H9 (cell line): ENCODE data around the gene CCDC149. TPM values are rescaled to one million over a fixed set of nuclear protein-coding genes. Genes with fewer than 3 reads are reported as not detected.
A peak's percentile ranks its signal among the peaks of the same experiment; 100 is the strongest.

Source experiments
- DNase-seq: peaks from one replicate; pipeline ENCODE4 v3.0.0-alpha.2; 2017
- H2AFZ ChIP-seq: one replicate; pipeline ENCODE4 v1.6.1; 2013; ENCODE audit warnings: mild to moderate bottlenecking, low read length, control low read depth, moderate library complexity
- H2AK5ac ChIP-seq: 2 replicates; pipeline ENCODE4 v1.6.1; 2013; ENCODE audit warnings: low read length, control low read depth, mixed read lengths; ENCODE audit not compliant: insufficient read length
- H2BK120ac ChIP-seq: one replicate; pipeline ENCODE4 v1.6.1; 2013; ENCODE audit warnings: low read depth, mild to moderate bottlenecking, low read length, control low read depth, inconsistent platforms; ENCODE audit not compliant: poor library complexity, severe bottlenecking
- H2BK12ac ChIP-seq: 2 replicates; pipeline ENCODE4 v1.6.1; 2013; ENCODE audit warnings: low read length, control low read depth, mixed read lengths, low read depth; ENCODE audit not compliant: insufficient read length
- H2BK15ac ChIP-seq: 2 replicates; pipeline ENCODE4 v1.6.1; 2013; ENCODE audit warnings: low read depth, low read length, control low read depth
- H2BK20ac ChIP-seq: one replicate; pipeline ENCODE4 v1.6.1; 2013; ENCODE audit warnings: low read depth, mild to moderate bottlenecking, low read length, control low read depth, inconsistent platforms; ENCODE audit not compliant: poor library complexity, severe bottlenecking
- H2BK5ac ChIP-seq: 2 replicates; pipeline ENCODE4 v1.6.1; 2013; ENCODE audit warnings: low read length, control low read depth, mixed read lengths; ENCODE audit not compliant: insufficient read length
- H3K14ac ChIP-seq: 2 replicates; pipeline ENCODE4 v1.6.1; 2013; ENCODE audit warnings: low read length, control low read depth; ENCODE audit not compliant: insufficient read depth
- H3K18ac ChIP-seq: 2 replicates; pipeline ENCODE4 v1.6.1; 2013; ENCODE audit warnings: low read depth, mild to moderate bottlenecking, mixed read lengths, low read length, control low read depth; ENCODE audit not compliant: insufficient read length
- H3K23ac ChIP-seq: 2 replicates; pipeline ENCODE4 v1.6.1; 2013; ENCODE audit warnings: low read length, control low read depth, mixed read lengths, low read depth; ENCODE audit not compliant: insufficient read length
- H3K23me2 ChIP-seq: 2 replicates; pipeline ENCODE4 v1.6.1; 2013; ENCODE audit warnings: low read depth, mild to moderate bottlenecking, mixed read lengths, low read length, control low read depth; ENCODE audit not compliant: insufficient read length, poor library complexity, severe bottlenecking
- H3K27ac ChIP-seq: 2 replicates; pipeline ENCODE4 v1.5.1; 2013; ENCODE audit warnings: low read length, control low read depth, mixed read lengths, low read depth; ENCODE audit not compliant: insufficient read length
- H3K27me3 ChIP-seq: 2 replicates; pipeline ENCODE4 v1.6.1; 2013; ENCODE audit warnings: low read length, control low read depth, inconsistent platforms; ENCODE audit not compliant: insufficient read depth
- H3K4ac ChIP-seq: 2 replicates; pipeline ENCODE4 v1.6.1; 2013; ENCODE audit warnings: low read depth, mild to moderate bottlenecking, control low read depth, inconsistent platforms, low read length, moderate library complexity
- H3K4me1 ChIP-seq: 2 replicates; pipeline ENCODE4 v1.6.1; 2013; ENCODE audit warnings: low read length, control low read depth, inconsistent platforms; ENCODE audit not compliant: insufficient read depth
- H3K4me2 ChIP-seq: 2 replicates; pipeline ENCODE4 v1.6.1; 2013; ENCODE audit warnings: low read length, control low read depth, mixed read lengths; ENCODE audit not compliant: insufficient read length, insufficient read depth
- H3K56ac ChIP-seq: 2 replicates; pipeline ENCODE4 v1.6.1; 2013; ENCODE audit warnings: low read depth, mild to moderate bottlenecking, mixed read lengths, low read length, control low read depth; ENCODE audit not compliant: insufficient read length
- H3K79me1 ChIP-seq: 2 replicates; pipeline ENCODE4 v1.6.1; 2013; ENCODE audit warnings: low read depth, mild to moderate bottlenecking, moderate library complexity, low read length, control low read depth, inconsistent platforms; ENCODE audit not compliant: insufficient read depth, poor library complexity, severe bottlenecking
- H3K79me2 ChIP-seq: 2 replicates; pipeline ENCODE4 v1.6.1; 2013; ENCODE audit warnings: low read length, control low read depth, inconsistent platforms; ENCODE audit not compliant: insufficient read depth
- H3K9ac ChIP-seq: 2 replicates; pipeline ENCODE4 v1.6.1; 2013; ENCODE audit warnings: low read length, control low read depth, mixed read lengths; ENCODE audit not compliant: insufficient read length; ENCODE audit errors: extremely low read depth
- H3K9me3 ChIP-seq: one replicate; pipeline ENCODE4 v1.6.1; 2013; ENCODE audit warnings: low read depth, low read length, inconsistent platforms; ENCODE audit not compliant: control insufficient read depth
- H3T11ph ChIP-seq: one replicate; pipeline ENCODE4 v1.6.1; 2013; ENCODE audit warnings: mild to moderate bottlenecking, low read length, control low read depth, inconsistent platforms
- H4K20me1 ChIP-seq: one replicate; pipeline ENCODE4 v1.6.1; 2013; ENCODE audit not compliant: control insufficient read depth, insufficient read length, insufficient read depth
- H4K5ac ChIP-seq: 2 replicates; pipeline ENCODE4 v1.6.1; 2013; ENCODE audit warnings: low read depth, mild to moderate bottlenecking, mixed read lengths, low read length, control low read depth; ENCODE audit not compliant: insufficient read length
- H4K8ac ChIP-seq: replicated peaks from 2 replicates; pipeline ENCODE4 v1.6.1; 2013; ENCODE audit warnings: low read length, control low read depth, mixed read lengths, low read depth; ENCODE audit not compliant: insufficient read length
- H4K91ac ChIP-seq: 2 replicates; pipeline ENCODE4 v1.6.1; 2013; ENCODE audit warnings: low read depth, mild to moderate bottlenecking, moderate library complexity, mixed read lengths, low read length, control low read depth; ENCODE audit not compliant: insufficient read length
- H3K27ac Mint-ChIP-seq, 3 experiments: 2 replicates in 2 of 3; 3 replicates in 1 of 3; pipeline ENCODE4 v1.8.0; 2020 to 2021; ENCODE audit warnings: mixed read lengths in 3 of 3, mild to moderate bottlenecking in 1 of 3, moderate library complexity in 1 of 3
- H3K27me3 Mint-ChIP-seq: 2 replicates; pipeline ENCODE4 v1.8.0; 2021; ENCODE audit warnings: low read depth, mild to moderate bottlenecking, moderate library complexity, mixed read lengths
- H3K36me3 Mint-ChIP-seq, 3 experiments: 2 replicates in 2 of 3; 3 replicates in 1 of 3; pipeline ENCODE4 v1.8.0; 2020 to 2021; ENCODE audit warnings: low read depth in 3 of 3, mixed read lengths in 3 of 3; ENCODE audit not compliant: insufficient read depth in 1 of 3
- H3K4me1 Mint-ChIP-seq, 2 experiments: 2 replicates each; pipeline ENCODE4 v1.8.0; 2020; ENCODE audit warnings: mixed read lengths in 2 of 2
- H3K4me3 Mint-ChIP-seq, 2 experiments: 2 replicates in 1 of 2; 3 replicates in 1 of 2; pipeline ENCODE4 v1.8.0; 2020 to 2021; ENCODE audit warnings: mild to moderate bottlenecking in 2 of 2, mixed read lengths in 2 of 2, moderate library complexity in 1 of 2
- H3K9me3 Mint-ChIP-seq, 2 experiments: 2 replicates in 1 of 2; 3 replicates in 1 of 2; pipeline ENCODE4 v1.8.0; 2020; ENCODE audit warnings: mild to moderate bottlenecking in 2 of 2, mixed read lengths in 2 of 2, moderate library complexity in 1 of 2
- WGBS: extraction: QIAGEN DNeasy Blood & Tissue Kit; methylation state at CpG from one replicate; pipeline ENCODE4 v1.1.7; 2013; ENCODE audit warnings: missing lambda C conversion rate, low lambda C conversion rate, mixed read lengths; ENCODE audit not compliant: insufficient read length; ENCODE audit errors: extremely low coverage; 5-methylcytosine and 5-hydroxymethylcytosine counted together
- total RNA-seq: library from RNA; stranded (reverse); gene quantifications from 2 replicates; pipeline ENCODE4 v1.2.1, GENCODE V29; 2021
- TF ChIP-seq, protein P1 (sequence below): fragments of 200-600 bp; sonication (generic); conservative IDR thresholded peaks from 3 replicates; pipeline ENCODE4 v1.8.0; 2021; ENCODE audit warnings: antibody characterized with exemption, mild to moderate bottlenecking

Gene CCDC149
- total RNA-seq, 1 experiment from 2014 or later: 4.5 TPM

GRCh38 chr4:24799544-24800324 lies 113.1 kb downstream of the CCDC149 start:
- no peak overlapping the region for H2BK15ac ChIP-seq
- H3K56ac ChIP-seq: no peak overlapping the region
- no peak overlapping the region for H3K9ac ChIP-seq
- no peak overlapping the region for H3K23ac ChIP-seq
- TF ChIP-seq, protein P1, sequence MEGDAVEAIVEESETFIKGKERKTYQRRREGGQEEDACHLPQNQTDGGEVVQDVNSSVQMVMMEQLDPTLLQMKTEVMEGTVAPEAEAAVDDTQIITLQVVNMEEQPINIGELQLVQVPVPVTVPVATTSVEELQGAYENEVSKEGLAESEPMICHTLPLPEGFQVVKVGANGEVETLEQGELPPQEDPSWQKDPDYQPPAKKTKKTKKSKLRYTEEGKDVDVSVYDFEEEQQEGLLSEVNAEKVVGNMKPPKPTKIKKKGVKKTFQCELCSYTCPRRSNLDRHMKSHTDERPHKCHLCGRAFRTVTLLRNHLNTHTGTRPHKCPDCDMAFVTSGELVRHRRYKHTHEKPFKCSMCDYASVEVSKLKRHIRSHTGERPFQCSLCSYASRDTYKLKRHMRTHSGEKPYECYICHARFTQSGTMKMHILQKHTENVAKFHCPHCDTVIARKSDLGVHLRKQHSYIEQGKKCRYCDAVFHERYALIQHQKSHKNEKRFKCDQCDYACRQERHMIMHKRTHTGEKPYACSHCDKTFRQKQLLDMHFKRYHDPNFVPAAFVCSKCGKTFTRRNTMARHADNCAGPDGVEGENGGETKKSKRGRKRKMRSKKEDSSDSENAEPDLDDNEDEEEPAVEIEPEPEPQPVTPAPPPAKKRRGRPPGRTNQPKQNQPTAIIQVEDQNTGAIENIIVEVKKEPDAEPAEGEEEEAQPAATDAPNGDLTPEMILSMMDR: no peak
- no peak overlapping the region for H2BK12ac ChIP-seq
- no peak overlapping the region for H2AK5ac ChIP-seq
- H3K9me3 ChIP-seq: no peaks in the 10 kb centered on the region
- H3K27ac ChIP-seq: no peak overlapping the region
- H3K18ac ChIP-seq: no peak overlapping the region
- DNase-seq: no peak
- peak overlapping the region; percentile 67 for H3K4me2 ChIP-seq
- H3K4me3 Mint-ChIP-seq: peak overlapping the region; percentile 65 to 74
- H4K20me1 ChIP-seq: no peaks in the 10 kb centered on the region
- no peak overlapping the region for H2BK120ac ChIP-seq
- no peak overlapping the region for H4K8ac ChIP-seq
- no peak overlapping the region for H2AFZ ChIP-seq
- peaks cover 25 to 31% of the 10 kb centered on the region in 2 experiments for H3K4me1 Mint-ChIP-seq
- H3T11ph ChIP-seq: no peak overlapping the region
- H3K27me3 Mint-ChIP-seq: peaks cover 84% of the 10 kb centered on the region
- H3K36me3 Mint-ChIP-seq: no peaks in the 10 kb centered on the region; a peak in 1 of 7 replicates
- no peak overlapping the region for H2BK5ac ChIP-seq
- H2BK20ac ChIP-seq: no peak overlapping the region
- no peaks in the 10 kb centered on the region for H3K79me1 ChIP-seq
- no CpG with 5 or more reads among the region's 103 CpGs for WGBS
- no peak overlapping the region for H3K27ac Mint-ChIP-seq
- peaks cover 2% of the 10 kb centered on the region; the same call in 1 of the 2 replicates for H3K4me1 ChIP-seq
- H3K4ac ChIP-seq: no peak overlapping the region
- H3K14ac ChIP-seq: peak overlapping the region; percentile 34
- H3K9me3 Mint-ChIP-seq: peaks cover 0 to 4% of the 10 kb centered on the region in 2 experiments; a peak in 1 of 5 replicates
- peaks cover 14% of the 10 kb centered on the region; the same call in 1 of the 2 replicates for H3K27me3 ChIP-seq
- H4K5ac ChIP-seq: no peak overlapping the region
- no peaks in the 10 kb centered on the region for H3K79me2 ChIP-seq
- H3K23me2 ChIP-seq: peaks cover 15% of the 10 kb centered on the region
- no peak overlapping the region for H4K91ac ChIP-seq
